GM18502 (cell line): ENCODE measurements around the gene SF3B5.
A peak's percentile ranks its signal among the peaks of the same experiment; 100 is the strongest.
"Not testable (repeated sequence)": the region's sequence is repeated elsewhere in the genome, so short reads cannot be mapped to it uniquely, and the experiment has no call there.

ENCODE experiments used
- ATAC-seq: cut with Tn5 transposase; IDR thresholded peaks from one replicate; pipeline ENCODE4 v1.9.1; 2021; ENCODE audit warnings: mild to moderate bottlenecking; ENCODE audit not compliant: unreplicated experiment, poor library complexity

SF3B5 gene

GRCh38 chr6:144106206-144106605 lies 10.8 kb upstream of the SF3B5 start:
- ATAC-seq = no peak

DNA sequence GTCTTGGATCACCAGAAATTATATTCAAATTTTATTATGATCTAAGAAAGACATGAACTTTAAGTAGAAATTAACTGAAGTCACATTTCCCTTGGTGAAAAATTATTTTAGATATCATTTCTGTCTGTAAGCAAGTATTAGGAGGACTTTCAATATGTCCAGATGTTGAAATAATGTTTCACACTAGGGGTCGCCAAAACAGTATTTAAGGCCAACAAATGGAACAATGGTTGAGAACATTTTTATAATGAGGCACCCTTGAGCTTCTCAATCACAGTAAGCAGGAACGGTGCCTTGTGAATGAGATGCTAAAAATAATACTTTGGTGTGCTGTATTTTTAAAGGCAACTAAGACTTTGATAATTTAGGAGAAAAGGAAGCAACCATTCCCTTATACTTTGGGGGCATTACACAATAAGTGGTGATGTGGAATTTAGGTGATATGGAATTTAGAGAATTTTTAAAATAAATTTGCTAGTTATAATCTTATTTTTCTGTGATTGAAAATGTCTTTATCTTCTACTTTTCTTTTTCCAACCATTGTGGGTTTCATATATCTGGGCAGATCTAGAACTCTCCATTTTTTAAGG lies 9.6 kb upstream of the SF3B5 start:
- ATAC-seq = peak; percentile 87

GRCh38 chr6:144104488-144104887 lies 9.1 kb upstream of the SF3B5 start:
- no peak for ATAC-seq

DNA sequence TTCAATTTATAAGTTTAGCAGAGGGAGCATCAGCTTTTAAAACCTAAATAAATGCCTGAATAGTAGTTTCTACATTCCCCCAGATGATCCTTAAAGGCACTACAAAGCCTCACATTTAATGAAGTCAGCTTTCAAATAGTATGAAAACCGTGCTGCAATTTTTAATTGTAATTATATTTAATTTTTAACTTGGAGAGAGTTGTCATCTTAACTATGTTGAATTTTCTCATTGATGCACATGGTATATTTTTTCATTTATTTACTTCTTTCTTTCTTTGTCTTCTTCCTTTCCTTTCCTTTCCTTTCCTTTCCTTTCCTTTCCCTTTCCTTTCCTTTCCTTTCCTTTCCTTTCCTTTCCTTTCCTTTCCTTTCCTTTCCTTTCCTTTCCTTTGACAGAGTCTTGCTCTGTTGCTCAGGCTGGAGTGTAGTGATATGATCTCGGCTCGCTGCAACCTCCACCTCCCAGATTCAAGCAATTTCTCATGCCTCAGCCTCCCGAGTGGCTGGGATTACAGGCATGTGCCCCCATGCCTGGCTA lies 7.7 kb upstream of the SF3B5 start:
- no peak for ATAC-seq

GRCh38 chr6:144098993-144099392 lies 3.6 kb upstream of the SF3B5 start:
- ATAC-seq = no peak

DNA sequence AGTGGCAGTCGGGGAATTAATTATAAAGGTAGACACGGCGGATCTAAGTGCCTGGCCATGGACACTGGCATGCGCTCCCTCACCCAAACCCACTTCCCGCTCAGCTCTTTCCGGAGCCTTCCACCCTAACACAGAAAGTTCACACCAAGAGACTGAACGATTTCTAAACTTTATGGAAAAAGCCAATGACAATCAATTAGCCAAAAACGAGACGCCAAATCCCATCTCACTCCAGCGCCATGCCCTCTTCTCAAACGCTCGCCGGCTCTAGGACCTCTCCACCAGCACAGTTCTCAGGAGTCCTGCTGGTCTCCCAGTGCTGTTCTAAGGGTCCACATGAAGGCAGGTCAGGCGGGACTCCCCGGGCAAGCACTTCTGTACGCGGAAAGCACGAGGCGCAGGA lies 641 bp downstream of the SF3B5 start:
- peak; percentile 0 for ATAC-seq

DNA sequence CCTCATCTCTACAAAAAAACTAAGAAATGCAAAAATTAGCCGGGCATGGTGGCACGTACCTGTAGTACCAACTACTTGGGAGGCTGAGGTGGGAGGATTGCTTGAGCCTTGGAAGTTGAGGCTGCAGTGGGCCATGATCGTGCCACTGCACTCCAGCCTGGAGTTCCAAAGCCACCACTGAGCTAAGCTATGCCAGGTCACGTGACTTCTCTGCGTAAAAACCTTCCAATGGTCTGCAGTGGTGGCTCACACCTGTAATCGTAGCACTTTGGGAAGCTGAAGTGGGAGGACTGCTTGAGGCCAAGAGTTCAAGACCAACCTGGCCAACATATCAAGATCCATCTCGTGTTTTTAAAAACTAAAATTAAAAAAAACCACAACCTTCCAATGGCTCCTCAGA lies 1.7 kb downstream of the SF3B5 start:
- no peak for ATAC-seq

DNA sequence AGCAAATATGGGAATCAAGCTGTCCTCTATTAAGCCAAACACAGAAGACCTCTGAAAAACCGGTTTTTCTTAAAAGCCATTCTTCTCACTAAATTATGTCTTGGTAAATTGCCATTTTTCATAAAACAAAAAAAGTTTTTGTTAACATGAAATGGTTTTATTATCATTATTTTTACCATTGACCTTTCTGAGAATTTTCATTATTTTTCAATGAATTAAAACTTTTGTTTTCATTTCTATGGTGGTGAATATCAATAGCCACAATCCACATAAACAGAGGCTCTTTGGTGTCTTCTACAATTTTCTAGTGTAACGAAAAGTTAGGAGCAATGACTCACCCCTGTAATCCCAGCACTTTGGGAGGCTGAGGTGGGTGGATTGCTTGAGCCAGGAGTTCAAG lies 2.1 kb downstream of the SF3B5 start:
- no peak for ATAC-seq

- ATAC-seq = no peak
Observed at GRCh38 chr6:144090384-144090783, 5.0 kb downstream of the SF3B5 start.

DNA sequence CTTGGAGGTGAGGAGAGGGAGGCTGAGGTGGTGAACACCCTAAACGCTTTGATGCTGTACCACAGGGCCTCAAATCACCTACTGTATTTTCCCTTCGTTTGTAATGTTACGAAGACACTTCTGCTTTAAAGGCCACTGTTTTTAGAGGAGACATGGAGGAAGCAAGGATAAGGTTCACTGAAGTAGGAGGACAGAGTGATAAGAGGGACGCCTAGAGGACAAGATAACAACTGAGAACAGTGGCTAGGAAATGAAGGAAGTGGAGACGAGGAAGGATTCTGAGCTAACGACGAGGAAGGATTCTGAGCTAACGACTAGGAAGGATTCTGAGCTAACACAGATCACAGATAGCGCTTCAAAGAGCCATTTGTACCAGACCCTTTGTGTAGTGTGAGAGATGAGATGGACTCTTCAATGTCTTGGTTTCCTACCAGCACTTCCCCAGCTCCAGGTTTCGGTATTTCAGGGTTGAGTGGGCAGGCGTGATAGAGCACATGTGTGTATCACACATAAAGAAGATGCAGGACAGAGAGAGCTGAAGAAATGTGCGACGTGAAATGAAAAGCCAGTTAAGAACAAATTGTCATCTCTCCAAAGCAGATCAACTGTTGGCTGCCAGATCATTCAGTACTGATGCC lies 7.5 kb downstream of the SF3B5 start:
- ATAC-seq = peak; percentile 67

DNA sequence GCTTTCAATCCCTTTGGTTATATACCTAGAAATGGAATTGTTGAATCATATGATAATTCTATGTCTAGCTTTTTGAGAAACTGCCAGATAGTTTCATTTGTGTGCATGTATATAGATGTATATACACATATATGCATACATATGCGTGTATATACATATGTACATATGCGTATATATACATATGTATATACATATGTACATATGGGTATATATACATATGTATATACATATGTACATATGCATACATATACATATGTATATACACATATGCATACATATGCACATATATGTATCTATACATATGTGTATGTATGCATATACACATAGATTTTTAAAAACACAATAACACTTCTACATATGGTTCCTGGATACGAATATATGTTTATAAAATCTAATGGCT lies 8.4 kb downstream of the SF3B5 start:
- ATAC-seq = no peak

DNA sequence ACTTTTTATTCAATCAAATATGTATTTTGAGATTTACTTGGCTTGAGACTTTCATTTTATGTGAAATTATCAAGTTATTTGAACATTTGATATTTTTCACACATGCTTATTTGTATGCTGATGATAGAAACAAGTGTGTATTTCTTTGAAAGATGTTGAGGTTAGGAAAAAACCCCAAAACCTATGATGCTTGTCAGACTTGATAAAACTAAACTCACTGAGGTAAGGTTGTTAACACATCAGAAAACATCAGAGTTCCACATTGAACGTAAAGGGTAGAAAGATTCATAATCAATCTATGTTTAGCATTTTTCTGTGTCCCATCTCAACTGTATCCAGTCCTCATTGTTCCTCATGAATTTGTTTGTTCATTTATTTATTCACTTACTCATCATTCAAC lies 12.2 kb downstream of the SF3B5 start:
- peak; percentile 56 for ATAC-seq

- not testable (repeated sequence) for ATAC-seq
Observed at GRCh38 chr6:144082412-144082811, 13.0 kb downstream of the SF3B5 start.

- ATAC-seq = no peak
Observed at GRCh38 chr6:144077871-144078270, 17.5 kb downstream of the SF3B5 start.

GRCh38 chr6:144075875-144076274 lies 19.5 kb downstream of the SF3B5 start:
- ATAC-seq = no peak

DNA sequence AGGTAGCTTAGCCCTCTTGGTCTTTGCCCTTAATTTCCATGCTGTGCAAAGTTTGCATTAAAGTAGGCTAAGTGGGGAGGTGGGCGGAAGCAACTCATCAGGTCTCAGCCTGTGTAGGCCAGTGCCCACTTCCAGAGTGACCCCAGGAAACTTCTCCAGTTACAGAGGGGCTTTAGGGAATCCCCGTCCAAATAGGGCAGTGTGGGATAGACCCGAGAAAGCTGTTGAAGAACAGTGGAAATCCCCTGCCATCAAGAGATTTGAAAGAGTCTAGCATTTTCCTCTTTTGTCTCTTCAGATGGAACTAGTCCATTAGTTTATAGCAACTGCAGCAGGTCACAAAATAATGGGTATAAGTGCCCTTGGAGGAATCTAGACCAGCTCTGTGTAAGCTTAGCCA lies 20.2 kb downstream of the SF3B5 start:
- peak; percentile 79 for ATAC-seq

- no peak for ATAC-seq
Observed at GRCh38 chr6:144073024-144073423, 22.3 kb downstream of the SF3B5 start.

- no peak for ATAC-seq
Observed at GRCh38 chr6:144069506-144069905, 25.9 kb downstream of the SF3B5 start.

DNA sequence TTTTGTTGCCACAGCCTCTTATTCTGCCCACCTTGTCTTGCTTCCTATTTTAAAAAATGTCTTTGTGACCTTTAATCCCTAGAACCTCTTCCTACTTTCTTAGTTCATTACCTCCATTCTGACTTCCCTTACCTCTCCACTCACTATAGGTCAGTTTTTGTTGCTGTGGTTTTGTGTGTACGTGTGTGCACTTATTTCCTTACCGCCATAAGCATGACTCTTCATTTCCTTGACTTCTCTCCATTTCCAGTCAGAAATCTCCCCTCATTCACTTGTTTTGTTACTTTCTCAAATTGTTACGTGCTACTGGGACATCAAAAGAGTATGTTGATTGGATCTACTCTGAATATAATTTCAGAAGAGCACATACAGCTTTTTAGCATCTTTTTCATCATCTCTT lies 26.6 kb downstream of the SF3B5 start:
- ATAC-seq = no peak

DNA sequence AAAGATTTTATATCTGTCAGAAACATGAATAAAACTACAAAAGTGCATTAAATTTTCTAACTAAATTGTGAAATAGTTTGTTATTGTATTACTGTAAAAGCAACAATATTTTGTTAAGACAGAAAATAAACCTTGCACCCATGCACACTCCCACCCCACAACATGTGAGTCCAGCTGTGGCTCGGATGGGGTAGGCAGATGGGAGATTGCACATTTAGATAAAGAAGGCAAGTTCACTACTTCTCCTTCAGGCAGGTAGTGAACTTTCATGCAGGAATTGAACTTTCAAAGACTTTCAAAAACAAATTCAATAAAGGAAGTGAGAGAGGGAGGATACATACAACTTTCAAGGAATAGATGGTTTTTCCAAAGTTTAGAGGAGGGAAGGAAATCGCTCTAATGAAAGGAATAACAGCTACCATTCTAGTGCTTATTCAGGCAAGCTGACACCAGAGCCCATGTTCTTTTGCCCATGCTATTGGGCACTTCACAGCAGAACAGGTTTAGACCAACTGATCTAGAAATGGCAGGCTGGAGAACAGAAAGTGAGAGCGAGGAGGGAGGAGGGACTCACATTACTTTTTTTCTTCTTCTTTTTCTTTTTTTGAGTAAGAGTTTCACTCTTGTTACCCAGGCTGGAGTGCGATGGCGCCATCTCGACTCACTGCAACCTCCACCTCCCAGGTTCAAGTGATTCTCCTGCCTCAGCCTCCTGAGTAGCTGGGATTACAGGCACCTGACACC lies 28.5 kb downstream of the SF3B5 start:
- ATAC-seq = peak; percentile 44

DNA sequence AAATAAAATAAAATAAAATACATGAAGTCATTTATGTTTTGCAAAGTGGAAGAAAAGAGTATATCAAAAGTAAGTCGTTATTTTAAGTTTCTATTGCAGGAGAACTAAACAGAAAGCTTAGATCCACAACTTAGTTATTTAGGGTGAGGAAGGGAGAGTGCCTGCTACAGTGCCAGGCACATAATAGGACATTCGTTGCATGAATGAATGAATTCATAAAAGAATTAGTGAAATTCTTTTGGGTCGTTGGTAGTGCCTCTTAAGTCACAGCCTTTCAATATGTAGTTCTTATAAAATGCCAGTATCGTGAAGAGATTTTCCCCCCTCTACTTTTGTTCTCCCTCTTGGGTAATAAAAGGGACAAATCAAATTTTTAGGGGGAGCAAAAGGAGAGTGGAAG lies 29.1 kb downstream of the SF3B5 start:
- no peak for ATAC-seq
